ENCODE measurements around the gene AP2A1. TPM values are rescaled to one million over a fixed set of nuclear protein-coding genes. Genes with fewer than 3 reads are reported as not detected.

The AP2A1 gene
- total and polyA plus RNA-seq, 2 donors (not counting 1 experiment from before 2014, with no cell fraction given): 64.2 to 95.0 TPM

- peaks cover 4% of the 10 kb centered on the region for H3K4me1 ChIP-seq (ENCODE audit: control insufficient read depth, extremely low read depth, insufficient read depth, low read length)
- H3K4me3 ChIP-seq (replicated peaks in 1 of 4; ENCODE audit: control extremely low read depth in 1 of 4, insufficient read depth in 1 of 4, low read depth in 3 of 4, low read length in 4 of 4): no peak overlapping the region
- no peak overlapping the region for H3K9ac ChIP-seq (ENCODE audit: insufficient read depth, low read length)
- no peaks in the 10 kb centered on the region for H3K9me3 ChIP-seq (ENCODE audit: control insufficient read depth, insufficient read depth, low read depth, low read length)
- no peaks in the 10 kb centered on the region for H3K79me2 ChIP-seq (ENCODE audit: control insufficient read depth, insufficient read depth, low read length)
- DNase-seq (ENCODE audit: low read depth in 2 of 2): no peak
- no peak overlapping the region for H3K27ac ChIP-seq (ENCODE audit: insufficient read depth, low read length)
- no peaks in the 10 kb centered on the region for H3K27me3 ChIP-seq (ENCODE audit: control insufficient read depth, insufficient read depth, low read length)
- no peaks in the 10 kb centered on the region for H4K20me1 ChIP-seq (ENCODE audit: control insufficient read depth, extremely low read depth, insufficient read depth, low read length)
- peaks cover 39% of the 10 kb centered on the region for H3K36me3 ChIP-seq (ENCODE audit: control insufficient read depth, insufficient read depth, low read length)
- H2AFZ ChIP-seq (ENCODE audit: low read length): no peak overlapping the region
- H3K4me2 ChIP-seq (ENCODE audit: extremely low read depth, insufficient read depth, low read length): no peak overlapping the region
- no peak for TF ChIP-seq EZH2 (IDR thresholded peaks at IDR 0.05; ENCODE audit: low read length, missing control alignments)
- TF ChIP-seq CTCF (conservative IDR thresholded peaks at IDR 0.05 in 1 of 2, IDR thresholded peaks at IDR 0.05 in 1 of 2; ENCODE audit: low read depth in 1 of 2, low read length in 2 of 2): no peak
Observed at GRCh38 chr19:49800771-49801170, 34.0 kb downstream of the AP2A1 start.

GRCh38 chr19:49801401-49801888 lies 34.6 kb downstream of the AP2A1 start:
- H3K79me2 ChIP-seq (ENCODE audit: control insufficient read depth, insufficient read depth, low read length): no peaks in the 10 kb centered on the region
- H3K27ac ChIP-seq (ENCODE audit: insufficient read depth, low read length): no peak overlapping the region
- H3K27me3 ChIP-seq (ENCODE audit: control insufficient read depth, insufficient read depth, low read length): no peaks in the 10 kb centered on the region
- H3K9me3 ChIP-seq (ENCODE audit: control insufficient read depth, insufficient read depth, low read depth, low read length): no peaks in the 10 kb centered on the region
- TF ChIP-seq EZH2 (IDR thresholded peaks at IDR 0.05; ENCODE audit: low read length, missing control alignments): no peak
- TF ChIP-seq CTCF (conservative IDR thresholded peaks at IDR 0.05 in 1 of 2, IDR thresholded peaks at IDR 0.05 in 1 of 2; ENCODE audit: low read depth in 1 of 2, low read length in 2 of 2): no peak
- H4K20me1 ChIP-seq (ENCODE audit: control insufficient read depth, extremely low read depth, insufficient read depth, low read length): no peaks in the 10 kb centered on the region
- no peak overlapping the region for H2AFZ ChIP-seq (ENCODE audit: low read length)
- peak overlapping the region in 3 of 4 experiments; percentile 10 to 62 (median 36) for H3K4me3 ChIP-seq (replicated peaks in 1 of 4; ENCODE audit: control extremely low read depth in 1 of 4, insufficient read depth in 1 of 4, low read depth in 3 of 4, low read length in 4 of 4)
- H3K9ac ChIP-seq (ENCODE audit: insufficient read depth, low read length): no peak overlapping the region
- DNase-seq (ENCODE audit: low read depth in 2 of 2): no peak
- H3K36me3 ChIP-seq (ENCODE audit: control insufficient read depth, insufficient read depth, low read length): peaks cover 36% of the 10 kb centered on the region
- no peak overlapping the region for H3K4me2 ChIP-seq (ENCODE audit: extremely low read depth, insufficient read depth, low read length)
- H3K4me1 ChIP-seq (ENCODE audit: control insufficient read depth, extremely low read depth, insufficient read depth, low read length): peaks cover 4% of the 10 kb centered on the region

GRCh38 chr19:49801966-49802661 lies 35.3 kb downstream of the AP2A1 start:
- Histone ChIP-seq H3K79me2 (ENCODE audit: control insufficient read depth, insufficient read depth, low read length) (no peaks in the 10 kb centered on the region), H3K9me3 (ENCODE audit: control insufficient read depth, insufficient read depth, low read depth, low read length) (no peaks in the 10 kb centered on the region), H3K27me3 (ENCODE audit: control insufficient read depth, insufficient read depth, low read length) (no peaks in the 10 kb centered on the region), H3K4me3 (replicated peaks in 1 of 4; ENCODE audit: control extremely low read depth in 1 of 4, insufficient read depth in 1 of 4, low read depth in 3 of 4, low read length in 4 of 4) (peak overlapping the region; percentile 33 to 62 (median 36)), H3K9ac (ENCODE audit: insufficient read depth, low read length) (peak overlapping the region; percentile 37), H3K4me2 (ENCODE audit: extremely low read depth, insufficient read depth, low read length) (peak overlapping the region; percentile 88), H3K36me3 (ENCODE audit: control insufficient read depth, insufficient read depth, low read length) (peaks cover 32% of the 10 kb centered on the region), H3K4me1 (ENCODE audit: control insufficient read depth, extremely low read depth, insufficient read depth, low read length) (peaks cover 4% of the 10 kb centered on the region), H2AFZ (ENCODE audit: low read length) (no peak overlapping the region), H3K27ac (ENCODE audit: insufficient read depth, low read length) (peak overlapping the region; percentile 23), H4K20me1 (ENCODE audit: control insufficient read depth, extremely low read depth, insufficient read depth, low read length) (no peaks in the 10 kb centered on the region)
- TF ChIP-seq EZH2 (IDR thresholded peaks at IDR 0.05; ENCODE audit: low read length, missing control alignments): no peak
- TF ChIP-seq CTCF (conservative IDR thresholded peaks at IDR 0.05 in 1 of 2, IDR thresholded peaks at IDR 0.05 in 1 of 2; ENCODE audit: low read depth in 1 of 2, low read length in 2 of 2): peak; percentile 48 to 63
- DNase-seq (ENCODE audit: low read depth in 2 of 2): peak; percentile 84 to 89

Measured in fibroblast of lung (primary cell).